GM20000 (cell line): ENCODE results near the gene BCAR3.

Source experiments
- DNase-seq: peaks from one replicate; pipeline ENCODE4 v3.0.0; 2012; ENCODE audit warnings: low spot score
- CTCF ChIP-seq: IDR thresholded peaks from 2 replicates; pipeline ENCODE4 v1.5.1; 2012; ENCODE audit warnings: mild to moderate bottlenecking, control low read depth; ENCODE audit errors: extremely low read depth, missing control alignments

BCAR3 gene

GRCh38 chr1:93569489-93569888 is 112.1 kb downstream of the BCAR3 start:
- DNase-seq: no peak
- no peak for TF ChIP-seq CTCF

GRCh38 chr1:93567255-93567918 is 114.2 kb downstream of the BCAR3 start:
- DNase-seq: no peak
- TF ChIP-seq CTCF: no peak

- TF ChIP-seq CTCF: no peak
These were observed 115.4 kb downstream of the BCAR3 start for GRCh38 chr1:93566227-93566626.

GRCh38 chr1:93565496-93566206 is 116.0 kb downstream of the BCAR3 start:
- DNase-seq: no peak
- TF ChIP-seq CTCF: no peak

More at GRCh38 chr1:93566227-93566626, 115.4 kb downstream of the BCAR3 start:
- DNase-seq: no peak

GRCh38 chr1:93559695-93560094 is 121.9 kb downstream of the BCAR3 start:
- TF ChIP-seq CTCF: no peak
- no peak for DNase-seq

GRCh38 chr1:93559045-93559444 is 122.6 kb downstream of the BCAR3 start:
- no peak for DNase-seq
- TF ChIP-seq CTCF: no peak

- DNase-seq: no peak
- TF ChIP-seq CTCF: no peak
These were observed 125.3 kb downstream of the BCAR3 start for GRCh38 chr1:93556291-93556690.
